Kidney epithelial cell (primary cell): ENCODE measurements around the gene UNC93A. TPM values are rescaled to one million over a fixed set of nuclear protein-coding genes. Genes with fewer than 3 reads are reported as not detected.
"Not testable (repeated sequence)": the region's sequence is repeated elsewhere in the genome, so short reads cannot be mapped to it uniquely, and the experiment has no call there.

Experiments
- DNase-seq: peaks from one replicate; pipeline ENCODE4 v3.0.0-alpha.2; 2010; ENCODE audit warnings: low read depth
- H3K27me3 ChIP-seq: 2 replicates; pipeline ENCODE4 v1.6.0; 2011; ENCODE audit warnings: low read length; ENCODE audit not compliant: control insufficient read depth, insufficient read depth
- H3K36me3 ChIP-seq: 2 replicates; pipeline ENCODE4 v1.5.1; 2011; ENCODE audit warnings: low read length; ENCODE audit not compliant: control insufficient read depth, insufficient read depth
- H3K4me3 ChIP-seq: 2 replicates; pipeline ENCODE4 v1.5.1; 2011; ENCODE audit warnings: low read depth, mild to moderate bottlenecking, control low read depth, low read length
- total RNA-seq: library from RNA; depleted of rRNA; stranded (reverse); fragments of >200 nt; gene quantifications from 2 replicates; pipeline ENCODE4 v1.2.3, GENCODE V29; 2015
- TF ChIP-seq, protein P1 (sequence below): IDR thresholded peaks from 2 replicates; pipeline ENCODE4 v1.5.1; 2011; ENCODE audit warnings: mild to moderate bottlenecking, moderate library complexity, low read length, control low read depth, inconsistent platforms; ENCODE audit not compliant: insufficient read depth, poor library complexity, severe bottlenecking

UNC93A gene
- total RNA-seq, result not detected in 2 replicates

DNA sequence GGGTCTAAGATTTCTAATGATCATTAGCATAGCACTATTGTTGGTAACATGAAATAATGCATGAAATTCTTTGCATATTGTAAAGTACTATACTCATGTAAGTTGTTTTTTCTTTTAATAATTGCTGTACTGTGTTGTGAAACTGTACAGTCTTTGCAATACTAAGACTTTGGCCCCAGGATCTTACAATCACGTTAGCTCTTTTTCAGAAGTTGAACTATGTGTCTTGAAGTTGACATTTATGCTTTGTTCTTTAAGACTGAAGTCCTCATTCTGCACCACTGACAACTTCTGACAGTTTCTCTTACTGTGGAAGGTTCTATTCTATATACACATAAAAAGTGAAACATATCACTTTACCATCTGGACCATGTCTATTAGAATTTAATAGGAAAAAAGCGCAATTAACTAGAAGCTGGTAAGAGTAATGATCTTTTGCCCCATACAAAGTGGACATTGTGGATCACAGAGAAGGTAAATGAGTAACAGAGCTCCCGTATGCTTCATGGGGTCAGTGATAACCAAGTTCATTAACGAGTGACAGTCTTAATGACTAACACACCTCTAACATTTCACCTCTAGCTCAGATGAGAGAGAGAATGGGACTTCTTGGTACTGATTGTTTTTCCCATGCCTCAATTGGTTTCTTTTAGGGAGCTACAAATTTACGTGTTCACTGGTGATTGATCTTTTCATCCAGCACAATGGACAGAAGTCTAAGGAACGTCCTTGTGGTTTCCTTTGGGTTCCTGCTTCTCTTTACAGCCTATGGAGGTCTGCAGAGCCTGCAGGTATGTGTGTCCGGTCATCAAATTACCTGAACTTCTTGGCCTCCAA is at the start of gene UNC93A:
TSS of gene UNC93A (plus strand) at position 530 of the 837 bp plus-strand sequence. CDS start at position 705, 175 bp downstream.
- Histone ChIP-seq H3K27me3 (no peaks in the 10 kb centered on the region), H3K4me3 (no peak within 1 kb of the TSS), H3K36me3 (no peaks in the 10 kb centered on the region)
- no peak for DNase-seq
- TF ChIP-seq, protein P1, sequence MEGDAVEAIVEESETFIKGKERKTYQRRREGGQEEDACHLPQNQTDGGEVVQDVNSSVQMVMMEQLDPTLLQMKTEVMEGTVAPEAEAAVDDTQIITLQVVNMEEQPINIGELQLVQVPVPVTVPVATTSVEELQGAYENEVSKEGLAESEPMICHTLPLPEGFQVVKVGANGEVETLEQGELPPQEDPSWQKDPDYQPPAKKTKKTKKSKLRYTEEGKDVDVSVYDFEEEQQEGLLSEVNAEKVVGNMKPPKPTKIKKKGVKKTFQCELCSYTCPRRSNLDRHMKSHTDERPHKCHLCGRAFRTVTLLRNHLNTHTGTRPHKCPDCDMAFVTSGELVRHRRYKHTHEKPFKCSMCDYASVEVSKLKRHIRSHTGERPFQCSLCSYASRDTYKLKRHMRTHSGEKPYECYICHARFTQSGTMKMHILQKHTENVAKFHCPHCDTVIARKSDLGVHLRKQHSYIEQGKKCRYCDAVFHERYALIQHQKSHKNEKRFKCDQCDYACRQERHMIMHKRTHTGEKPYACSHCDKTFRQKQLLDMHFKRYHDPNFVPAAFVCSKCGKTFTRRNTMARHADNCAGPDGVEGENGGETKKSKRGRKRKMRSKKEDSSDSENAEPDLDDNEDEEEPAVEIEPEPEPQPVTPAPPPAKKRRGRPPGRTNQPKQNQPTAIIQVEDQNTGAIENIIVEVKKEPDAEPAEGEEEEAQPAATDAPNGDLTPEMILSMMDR, result no peak

DNA sequence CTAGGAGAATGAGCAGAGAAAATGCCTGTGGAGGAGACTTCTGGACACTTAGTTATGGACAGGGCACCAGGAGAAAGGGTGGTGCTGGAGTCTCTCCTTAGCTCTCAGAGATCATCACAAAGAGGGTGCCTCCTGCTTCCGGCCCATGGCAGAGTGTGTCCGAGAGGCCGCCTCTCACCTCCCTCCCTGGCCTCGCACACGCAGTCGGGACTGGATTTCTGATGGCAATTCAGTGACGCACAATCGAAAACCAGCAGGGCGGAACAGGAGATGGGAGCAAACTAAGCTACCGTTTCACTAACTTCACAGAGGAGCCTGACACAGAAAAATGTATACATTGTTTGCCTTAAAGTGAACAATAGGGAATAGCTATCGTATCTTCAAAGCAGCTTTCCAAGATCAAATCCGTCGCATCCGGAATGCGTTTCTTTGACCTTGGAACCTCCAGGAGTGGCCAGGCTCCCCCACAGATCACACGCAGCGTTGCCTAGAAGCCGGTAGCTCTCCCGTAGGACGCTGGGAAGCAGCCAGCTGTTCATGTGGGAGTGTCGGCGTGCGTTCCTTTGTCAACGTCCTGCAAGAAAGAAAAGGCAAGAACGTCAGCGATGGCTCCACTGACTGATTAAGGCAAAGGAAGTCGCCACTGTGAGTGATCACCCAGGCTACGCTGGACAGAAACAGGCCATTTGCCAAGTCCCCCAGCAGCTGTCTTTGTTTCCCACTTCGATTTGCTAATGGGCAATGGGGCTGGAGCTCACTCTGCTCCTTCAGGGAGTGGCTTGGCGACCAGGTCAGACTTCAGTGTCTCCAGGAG is 49.6 kb upstream of the UNC93A start:
- DNase-seq, H3K27me3 ChIP-seq, H3K36me3 ChIP-seq, H3K4me3 ChIP-seq: not testable (repeated sequence)

DNA sequence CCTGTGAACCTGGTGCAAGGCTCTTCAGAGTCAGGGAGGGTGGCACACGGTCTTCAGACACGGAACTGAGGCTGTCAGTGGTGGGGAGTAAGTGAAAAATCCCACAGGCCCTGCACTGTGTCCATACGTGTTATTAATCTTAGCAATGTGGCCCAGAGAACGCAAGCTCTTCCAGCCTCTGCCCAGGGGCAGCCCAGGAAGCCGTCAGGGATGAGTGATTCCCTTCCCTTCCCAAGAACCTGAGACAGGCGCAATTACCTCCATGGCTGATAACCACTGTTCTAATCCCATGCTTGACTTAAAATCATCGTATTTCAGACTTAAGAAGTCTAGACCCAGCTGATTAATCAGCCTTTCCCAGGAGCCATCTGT is 49.0 kb upstream of the UNC93A start:
- H3K36me3 ChIP-seq, DNase-seq, H3K4me3 ChIP-seq, H3K27me3 ChIP-seq: not testable (repeated sequence)

DNA sequence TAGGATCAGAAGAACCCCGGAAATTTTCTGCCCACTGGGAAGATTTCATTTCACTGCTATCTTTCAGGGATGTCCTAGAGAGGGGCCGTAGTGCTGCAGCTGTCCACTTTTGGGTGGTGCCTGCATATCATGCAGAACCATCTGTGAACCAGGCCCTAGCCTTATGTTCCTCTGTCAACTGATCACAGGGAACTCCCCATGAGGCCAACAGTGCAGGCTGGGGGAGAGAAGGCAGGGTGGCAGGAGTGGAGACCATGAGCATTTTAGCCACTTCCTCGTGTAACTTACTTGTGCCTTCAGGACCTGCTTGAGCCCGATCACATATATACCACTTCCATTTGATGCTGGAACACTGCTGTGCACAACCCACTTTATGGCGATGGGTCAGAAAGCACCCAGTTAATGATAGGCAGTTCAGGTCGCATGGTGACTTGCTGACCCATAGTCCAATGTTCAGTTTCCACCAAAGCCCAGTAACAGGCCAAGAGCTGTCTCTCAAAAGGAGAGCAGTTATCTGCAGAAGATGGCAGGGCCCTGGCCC is 48.5 kb upstream of the UNC93A start:
- DNase-seq, H3K27me3 ChIP-seq, H3K4me3 ChIP-seq, H3K36me3 ChIP-seq: not testable (repeated sequence)

DNA sequence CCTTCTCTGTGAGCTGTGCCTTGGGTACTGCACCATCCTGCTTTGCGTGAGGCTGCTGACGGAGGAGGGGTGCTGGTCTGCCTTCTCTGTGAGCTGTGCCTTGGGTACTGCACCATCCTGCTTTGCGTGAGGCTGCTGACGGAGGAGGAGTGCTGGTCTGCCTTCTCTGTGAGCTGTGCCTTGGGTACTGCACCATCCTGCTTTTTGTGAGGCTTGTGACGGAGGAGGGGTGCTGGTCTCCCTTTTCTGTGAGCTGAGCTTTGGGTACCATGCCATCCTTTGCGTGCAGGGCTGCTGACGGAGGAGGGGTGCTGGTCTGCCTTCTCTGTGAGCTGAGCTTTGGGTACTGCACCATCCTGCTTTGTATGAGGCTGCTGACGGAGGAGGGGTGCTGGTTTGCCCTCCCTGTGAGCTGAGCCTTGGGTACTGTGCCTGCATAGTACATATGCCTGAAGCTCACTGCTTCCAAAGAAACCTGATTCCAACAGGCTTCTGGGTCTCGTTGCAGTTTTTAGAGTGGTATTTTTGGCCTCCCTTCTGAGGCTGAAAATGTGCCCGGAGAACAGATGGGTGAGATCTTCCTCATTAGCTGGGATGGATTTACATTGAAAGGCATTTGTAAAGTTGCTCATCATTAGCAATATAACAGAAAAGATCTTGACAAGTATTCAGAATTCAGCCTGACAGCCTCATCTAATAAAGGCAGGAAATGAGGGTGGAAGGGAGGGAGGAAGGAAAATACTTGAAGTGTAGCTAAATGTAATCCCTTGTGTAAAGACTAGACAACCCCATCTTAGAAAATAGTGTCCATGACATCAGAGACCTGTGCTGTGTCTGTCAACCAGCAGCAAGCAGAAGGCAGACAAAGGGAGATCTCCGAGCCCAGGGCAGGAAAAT is 46.8 kb upstream of the UNC93A start:
- TF ChIP-seq, protein P1, result no peak
- Histone ChIP-seq H3K27me3 (peaks cover 4% of the 10 kb centered on the region), H3K36me3 (no peaks in the 10 kb centered on the region), H3K4me3 (no peak overlapping the region)
- DNase-seq, result no peak

DNA sequence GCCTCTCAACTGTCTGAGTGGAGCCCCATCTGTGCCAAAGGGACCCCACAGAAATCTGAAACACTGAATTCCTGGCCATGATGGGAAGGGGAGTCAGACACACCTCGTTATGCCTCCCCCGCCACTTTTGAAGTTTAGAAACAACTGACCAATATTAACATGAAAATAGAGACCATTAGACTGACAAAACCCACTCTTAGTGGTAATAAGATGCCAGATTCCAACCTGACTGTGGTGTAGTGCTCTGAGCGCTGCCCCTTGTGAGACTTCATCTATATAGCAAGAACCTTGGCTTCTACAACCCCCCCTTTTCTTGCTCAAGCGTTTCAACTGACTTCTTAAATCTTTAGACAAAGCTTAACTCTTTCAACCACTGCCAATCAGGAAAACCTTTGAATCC is 46.1 kb upstream of the UNC93A start:
- no peak for DNase-seq
- Histone ChIP-seq H3K4me3 (no peak overlapping the region), H3K27me3 (peaks cover 4% of the 10 kb centered on the region), H3K36me3 (no peaks in the 10 kb centered on the region)
- TF ChIP-seq, protein P1, result no peak

DNA sequence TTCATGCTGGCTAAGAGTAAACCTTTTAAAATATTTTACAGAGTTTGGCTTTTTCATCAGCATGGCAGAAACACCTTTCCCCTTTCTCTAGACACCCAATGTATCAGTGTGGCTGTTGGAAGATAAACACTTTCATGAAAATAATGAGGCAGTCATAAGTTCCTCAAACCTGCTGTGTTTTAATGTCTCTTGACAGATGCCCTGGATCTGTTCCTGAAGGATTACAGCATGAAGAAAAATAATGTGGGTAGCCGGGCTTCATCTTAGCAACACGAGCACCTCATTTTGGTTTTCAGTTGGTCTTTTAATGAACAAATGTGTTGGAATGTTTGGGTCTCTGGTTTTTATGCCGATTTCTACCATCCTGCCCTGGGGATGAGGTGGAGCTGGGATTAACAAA is 45.5 kb upstream of the UNC93A start:
- TF ChIP-seq, protein P1, result no peak
- Histone ChIP-seq H3K4me3 (no peak overlapping the region), H3K36me3 (no peaks in the 10 kb centered on the region), H3K27me3 (peaks cover 4% of the 10 kb centered on the region)
- DNase-seq, result no peak
